ENCODE measurements around the gene DNAJC5G.
"Not testable (repeated sequence)": the region's sequence is repeated elsewhere in the genome, so short reads cannot be mapped to it uniquely, and the experiment has no call there.

The DNAJC5G gene

GRCh38 chr2:27271631-27272340, 3.4 kb upstream of the DNAJC5G start:
- TF ChIP-seq POU2F2 (IDR thresholded peaks at IDR 0.05; ENCODE audit: low read depth, low read length) (no peak), TAF1 (IDR thresholded peaks at IDR 0.05; ENCODE audit: low read depth, low read length) (no peak), PAX5 (IDR thresholded peaks at IDR 0.05; ENCODE audit: insufficient read depth, low read length, severe bottlenecking) (no peak), POLR2A (IDR thresholded peaks at IDR 0.05; ENCODE audit: low read depth, low read length) (no peak), POLR2AphosphoS5 (IDR thresholded peaks at IDR 0.05; ENCODE audit: low read depth, low read length) (no peak), SPI1 (IDR thresholded peaks at IDR 0.05; ENCODE audit: low read depth, low read length) (no peak)
- DNase-seq (ENCODE audit: insufficient read length, low spot score) (no peak), FAIRE-seq (no peak)

GRCh38 chr2:27272537-27273522, 2.4 kb upstream of the DNAJC5G start:
- DNase-seq (ENCODE audit: insufficient read length, low spot score) = not testable (repeated sequence)

GRCh38 chr2:27278010-27278409, 2.8 kb downstream of the DNAJC5G start:
- DNase-seq (ENCODE audit: insufficient read length, low spot score) = no peak
- no peak for FAIRE-seq
- TF ChIP-seq POLR2AphosphoS5 (IDR thresholded peaks at IDR 0.05; ENCODE audit: low read depth, low read length) (no peak), POU2F2 (IDR thresholded peaks at IDR 0.05; ENCODE audit: low read depth, low read length) (no peak), SPI1 (IDR thresholded peaks at IDR 0.05; ENCODE audit: low read depth, low read length) (no peak), TAF1 (IDR thresholded peaks at IDR 0.05; ENCODE audit: low read depth, low read length) (no peak), POLR2A (IDR thresholded peaks at IDR 0.05; ENCODE audit: low read depth, low read length) (no peak), PAX5 (IDR thresholded peaks at IDR 0.05; ENCODE audit: insufficient read depth, low read length, severe bottlenecking) (no peak)

More at GRCh38 chr2:27272537-27273522, 2.4 kb upstream of the DNAJC5G start:
- FAIRE-seq = not testable (repeated sequence)

GRCh38 chr2:27280826-27281225, 5.6 kb downstream of the DNAJC5G start:
- DNase-seq (ENCODE audit: insufficient read length, low spot score) = no peak
- FAIRE-seq = no peak
- TF ChIP-seq POLR2AphosphoS5 (IDR thresholded peaks at IDR 0.05; ENCODE audit: low read depth, low read length) (no peak), POU2F2 (IDR thresholded peaks at IDR 0.05; ENCODE audit: low read depth, low read length) (no peak), POLR2A (IDR thresholded peaks at IDR 0.05; ENCODE audit: low read depth, low read length) (no peak), SPI1 (IDR thresholded peaks at IDR 0.05; ENCODE audit: low read depth, low read length) (no peak), TAF1 (IDR thresholded peaks at IDR 0.05; ENCODE audit: low read depth, low read length) (no peak), PAX5 (IDR thresholded peaks at IDR 0.05; ENCODE audit: insufficient read depth, low read length, severe bottlenecking) (no peak)

- DNase-seq (ENCODE audit: insufficient read length, low spot score) (no peak), FAIRE-seq (no peak)
- TF ChIP-seq PAX5 (IDR thresholded peaks at IDR 0.05; ENCODE audit: insufficient read depth, low read length, severe bottlenecking) (no peak), SPI1 (IDR thresholded peaks at IDR 0.05; ENCODE audit: low read depth, low read length) (no peak), POLR2AphosphoS5 (IDR thresholded peaks at IDR 0.05; ENCODE audit: low read depth, low read length) (no peak), POU2F2 (IDR thresholded peaks at IDR 0.05; ENCODE audit: low read depth, low read length) (no peak), TAF1 (IDR thresholded peaks at IDR 0.05; ENCODE audit: low read depth, low read length) (no peak), POLR2A (IDR thresholded peaks at IDR 0.05; ENCODE audit: low read depth, low read length) (no peak)
Measured at GRCh38 chr2:27281442-27281841, 6.2 kb downstream of the DNAJC5G start.

- no peak for DNase-seq (ENCODE audit: insufficient read length, low spot score)
- no peak for FAIRE-seq
Measured at GRCh38 chr2:27281855-27282559, 6.8 kb downstream of the DNAJC5G start, which contains the start of gene TRIM54. Gene TRIM54, plus strand, starts transcription at chr2:27282429. Its CDS starts 303 bp downstream, at chr2:27282732.

GRCh38 chr2:27282892-27283291, 7.7 kb downstream of the DNAJC5G start:
- TF ChIP-seq POU2F2 (IDR thresholded peaks at IDR 0.05; ENCODE audit: low read depth, low read length) = no peak
- no peak for TF ChIP-seq POLR2AphosphoS5 (IDR thresholded peaks at IDR 0.05; ENCODE audit: low read depth, low read length)
- no peak for TF ChIP-seq TAF1 (IDR thresholded peaks at IDR 0.05; ENCODE audit: low read depth, low read length)
- no peak for TF ChIP-seq SPI1 (IDR thresholded peaks at IDR 0.05; ENCODE audit: low read depth, low read length)
- TF ChIP-seq PAX5 (IDR thresholded peaks at IDR 0.05; ENCODE audit: insufficient read depth, low read length, severe bottlenecking) = no peak
- TF ChIP-seq POLR2A (IDR thresholded peaks at IDR 0.05; ENCODE audit: low read depth, low read length) = no peak
- FAIRE-seq = no peak

More at GRCh38 chr2:27281855-27282559, 6.8 kb downstream of the DNAJC5G start, which contains the start of gene TRIM54:
- TF ChIP-seq SPI1 (IDR thresholded peaks at IDR 0.05; ENCODE audit: low read depth, low read length) (no peak), POLR2AphosphoS5 (IDR thresholded peaks at IDR 0.05; ENCODE audit: low read depth, low read length) (no peak), PAX5 (IDR thresholded peaks at IDR 0.05; ENCODE audit: insufficient read depth, low read length, severe bottlenecking) (no peak), TAF1 (IDR thresholded peaks at IDR 0.05; ENCODE audit: low read depth, low read length) (no peak), POLR2A (IDR thresholded peaks at IDR 0.05; ENCODE audit: low read depth, low read length) (no peak), POU2F2 (IDR thresholded peaks at IDR 0.05; ENCODE audit: low read depth, low read length) (no peak)

GRCh38 chr2:27284996-27285395, 9.8 kb downstream of the DNAJC5G start:
- no peak for TF ChIP-seq POLR2A (IDR thresholded peaks at IDR 0.05; ENCODE audit: low read depth, low read length)
- TF ChIP-seq PAX5 (IDR thresholded peaks at IDR 0.05; ENCODE audit: insufficient read depth, low read length, severe bottlenecking) = no peak
- TF ChIP-seq POU2F2 (IDR thresholded peaks at IDR 0.05; ENCODE audit: low read depth, low read length) = no peak
- TF ChIP-seq TAF1 (IDR thresholded peaks at IDR 0.05; ENCODE audit: low read depth, low read length) = no peak
- TF ChIP-seq POLR2AphosphoS5 (IDR thresholded peaks at IDR 0.05; ENCODE audit: low read depth, low read length) = no peak
- no peak for DNase-seq (ENCODE audit: insufficient read length, low spot score)
- no peak for FAIRE-seq

More at GRCh38 chr2:27282892-27283291, 7.7 kb downstream of the DNAJC5G start:
- no peak for DNase-seq (ENCODE audit: insufficient read length, low spot score)

- DNase-seq (ENCODE audit: insufficient read length, low spot score) = no peak
- TF ChIP-seq POLR2AphosphoS5 (IDR thresholded peaks at IDR 0.05; ENCODE audit: low read depth, low read length) (no peak), POU2F2 (IDR thresholded peaks at IDR 0.05; ENCODE audit: low read depth, low read length) (no peak), PAX5 (IDR thresholded peaks at IDR 0.05; ENCODE audit: insufficient read depth, low read length, severe bottlenecking) (no peak), POLR2A (IDR thresholded peaks at IDR 0.05; ENCODE audit: low read depth, low read length) (no peak), TAF1 (IDR thresholded peaks at IDR 0.05; ENCODE audit: low read depth, low read length) (no peak), SPI1 (IDR thresholded peaks at IDR 0.05; ENCODE audit: low read depth, low read length) (no peak)
- no peak for FAIRE-seq
Measured at GRCh38 chr2:27285481-27285880, 10.2 kb downstream of the DNAJC5G start.

Data from GM12891 (cell line).